NCI-H748 (cell line): ENCODE measurements around the gene ADGRD1.

Source experiments
- DNase-seq: peaks from one replicate; lab custom pipeline; 2025; ENCODE audit not compliant: unreplicated experiment; lab: John Stamatoyannopoulos, UW

The ADGRD1 gene

DNA sequence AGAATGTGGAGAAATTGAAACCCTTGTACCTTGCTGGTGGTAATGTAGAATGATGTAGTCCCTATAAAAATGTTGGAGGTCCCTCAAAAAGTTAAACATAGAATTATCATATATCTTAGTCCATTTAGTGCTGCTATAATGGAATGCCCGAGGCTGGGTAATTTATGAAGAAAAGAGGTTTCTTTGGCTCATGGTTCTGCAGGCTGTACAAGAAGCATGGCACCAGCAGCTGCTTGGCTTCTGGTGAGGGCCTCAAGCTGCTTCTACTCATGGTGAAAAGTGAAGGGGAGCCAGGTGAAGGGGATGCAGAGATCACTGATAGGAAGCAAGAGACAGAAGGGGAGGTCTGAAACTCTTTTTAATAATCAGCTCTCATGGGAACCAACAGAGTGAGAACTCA lies 233.9 kb downstream of the ADGRD1 start:
- no peak for DNase-seq

GRCh38 chr12:131188131-131189050 lies 234.7 kb downstream of the ADGRD1 start:
- no peak for DNase-seq

DNA sequence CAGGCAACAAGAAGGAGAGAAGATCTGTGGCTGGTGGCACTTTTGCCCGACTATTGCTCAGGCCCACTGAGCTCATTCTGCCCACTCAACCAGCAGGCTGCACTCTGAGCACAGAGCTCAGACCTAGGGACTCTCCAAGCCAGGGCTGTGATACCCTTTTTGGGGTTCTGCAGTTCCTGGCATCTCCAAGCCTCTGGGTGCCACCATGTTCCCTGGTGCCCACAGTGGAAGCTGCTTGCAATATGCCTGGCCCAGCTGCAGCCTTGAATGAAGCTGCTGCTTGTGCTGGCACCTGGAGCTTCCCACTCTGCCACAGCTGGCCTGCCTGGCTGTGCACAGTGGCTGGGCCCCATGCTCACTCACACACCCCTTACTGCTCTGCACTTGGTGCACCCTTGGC lies 236.1 kb downstream of the ADGRD1 start:
- DNase-seq: no peak

- no peak for DNase-seq
Measured at GRCh38 chr12:131190965-131191364, 237.3 kb downstream of the ADGRD1 start.
